Activated gamma-delta T cell (primary cell): Measurements from ENCODE around the gene PCNX2.

Experiments used
- DNase-seq: peaks from one replicate; lab custom pipeline; 2025; lab: John Stamatoyannopoulos, UW

PCNX2 gene

DNA sequence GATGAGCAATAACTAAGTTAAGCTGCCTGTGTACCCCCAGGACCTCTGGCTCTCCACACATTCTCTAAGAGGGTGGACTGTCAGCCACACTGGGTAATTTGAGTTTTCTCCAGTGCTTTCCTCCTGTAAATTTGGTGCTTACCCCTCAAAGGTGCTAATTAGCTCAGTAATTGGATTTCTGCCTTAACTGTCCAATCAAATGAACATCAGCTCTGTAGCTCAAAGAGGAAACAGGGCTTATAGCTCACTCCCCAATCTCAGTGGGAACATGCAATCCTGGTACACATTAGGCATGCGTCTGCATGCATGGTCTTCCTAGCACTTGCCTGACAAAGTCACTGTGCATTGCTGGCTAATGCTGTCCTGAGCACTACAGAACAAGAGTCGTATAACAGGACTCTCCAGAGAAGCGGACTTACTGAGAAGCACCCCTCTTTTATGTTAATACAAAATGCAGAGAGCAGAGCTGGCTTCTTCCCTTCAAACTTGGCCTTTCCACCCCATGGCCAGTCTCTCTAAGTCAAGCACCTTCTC is 235.0 kb downstream of the PCNX2 start:
- DNase-seq, result no peak

DNA sequence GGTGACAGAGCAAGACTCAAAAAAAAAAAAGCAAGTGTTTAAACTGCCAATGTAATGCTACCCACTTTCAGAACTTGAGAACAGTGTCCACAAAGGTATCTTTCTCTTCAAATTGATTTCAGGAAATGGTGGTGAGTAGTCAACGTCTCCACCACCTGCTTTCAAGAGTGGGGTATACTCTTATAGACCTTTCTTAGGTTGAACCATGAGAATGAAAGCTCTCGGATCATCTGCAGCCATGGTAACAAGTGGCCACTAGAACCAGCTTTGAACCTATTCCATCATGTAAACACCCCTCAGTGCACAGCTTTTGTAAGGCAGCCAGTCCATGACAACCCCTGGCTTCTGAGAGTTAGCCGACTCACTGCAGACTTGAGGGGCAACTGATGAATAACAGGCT is 237.7 kb downstream of the PCNX2 start:
- no peak for DNase-seq

DNA sequence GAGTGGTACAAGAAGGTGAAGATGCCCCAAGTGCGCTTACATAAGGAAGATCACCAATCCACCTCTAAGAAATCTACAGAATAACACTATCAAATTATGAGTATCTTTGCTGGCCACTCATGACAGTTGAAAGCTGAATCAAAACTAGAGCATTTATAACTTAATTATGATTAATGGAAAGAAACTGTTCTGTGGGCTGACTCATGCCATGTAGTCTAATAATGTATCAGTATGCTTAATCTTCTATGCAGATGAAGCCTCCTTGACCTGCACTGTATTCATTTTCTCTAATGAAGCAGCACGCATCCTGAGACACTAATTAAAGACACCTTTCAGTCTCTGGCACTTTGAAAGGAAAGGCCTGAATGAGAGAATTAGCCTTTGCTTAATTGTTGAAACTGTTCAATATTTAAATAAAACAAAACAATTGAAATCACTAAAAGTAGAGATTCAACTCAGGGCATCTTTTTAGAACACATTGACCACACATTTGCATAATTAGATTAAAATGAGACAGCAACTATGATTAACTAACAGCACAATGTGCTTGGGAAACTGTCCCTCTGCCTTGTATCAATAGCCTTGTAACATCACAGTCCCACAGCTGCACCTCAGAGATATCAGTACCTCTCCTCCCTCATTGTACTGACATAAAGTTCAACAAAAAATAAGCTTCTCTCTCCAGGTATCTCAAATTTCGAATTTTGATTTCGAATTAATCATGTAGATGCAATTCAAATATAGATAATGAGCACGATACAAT is 239.5 kb downstream of the PCNX2 start:
- DNase-seq, result no peak

DNA sequence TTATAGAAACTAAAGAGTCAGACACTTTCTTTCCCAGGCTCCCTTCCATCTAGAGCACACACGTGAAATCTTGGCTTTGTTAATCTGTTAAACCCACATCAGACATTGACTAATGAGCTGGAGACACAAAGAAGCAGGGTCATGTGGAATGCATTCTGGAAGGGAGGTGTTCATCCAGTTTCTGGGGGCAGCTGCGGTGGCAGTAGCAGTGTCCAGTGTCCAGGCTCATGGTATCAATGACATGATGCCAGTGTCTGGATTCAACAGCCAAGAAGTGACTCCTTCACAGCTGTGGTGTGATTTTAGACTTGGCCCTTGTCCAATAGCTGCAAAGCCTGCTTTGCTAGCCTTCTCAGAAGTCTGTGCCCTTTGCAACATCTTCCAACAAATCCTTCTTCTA is 249.9 kb downstream of the PCNX2 start:
- no peak for DNase-seq

DNA sequence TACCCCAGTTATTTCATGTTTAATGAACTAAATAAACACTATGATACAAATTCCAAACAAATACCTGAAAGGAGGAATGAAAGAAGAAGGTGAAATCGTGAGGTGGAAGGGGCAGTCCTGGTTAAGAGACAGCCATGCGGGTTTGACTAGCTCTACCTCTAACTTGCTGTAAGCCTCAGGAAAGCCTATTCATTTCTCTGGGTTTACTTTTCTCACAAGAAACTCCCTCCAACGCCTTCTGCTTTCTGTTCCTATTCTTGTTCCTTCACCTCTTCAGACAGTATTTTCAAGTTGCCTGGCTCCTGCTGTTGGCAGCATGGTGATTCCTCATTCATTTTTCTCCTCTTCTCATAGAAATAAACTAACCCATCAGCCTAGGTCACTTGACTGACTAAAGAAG is 252.7 kb downstream of the PCNX2 start:
- no peak for DNase-seq

DNA sequence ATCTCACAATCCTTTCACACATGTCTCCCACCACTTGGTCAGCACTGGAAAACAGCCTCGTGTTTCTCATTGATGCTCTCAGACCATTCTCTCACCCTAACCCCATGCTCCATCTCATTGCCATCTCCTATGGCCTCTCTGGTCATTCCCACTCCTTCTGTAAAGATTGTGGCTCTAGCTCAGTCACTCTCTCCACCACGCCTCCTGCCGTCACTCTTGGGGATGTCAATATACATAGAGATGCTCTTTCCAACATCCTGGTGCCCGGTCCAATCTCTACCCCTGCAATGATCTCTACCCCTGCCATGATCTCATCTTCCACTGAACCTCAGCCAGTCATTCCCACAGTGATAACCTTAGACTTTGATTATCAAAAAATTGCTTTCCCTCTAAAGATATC is 255.0 kb downstream of the PCNX2 start:
- DNase-seq, result no peak

DNA sequence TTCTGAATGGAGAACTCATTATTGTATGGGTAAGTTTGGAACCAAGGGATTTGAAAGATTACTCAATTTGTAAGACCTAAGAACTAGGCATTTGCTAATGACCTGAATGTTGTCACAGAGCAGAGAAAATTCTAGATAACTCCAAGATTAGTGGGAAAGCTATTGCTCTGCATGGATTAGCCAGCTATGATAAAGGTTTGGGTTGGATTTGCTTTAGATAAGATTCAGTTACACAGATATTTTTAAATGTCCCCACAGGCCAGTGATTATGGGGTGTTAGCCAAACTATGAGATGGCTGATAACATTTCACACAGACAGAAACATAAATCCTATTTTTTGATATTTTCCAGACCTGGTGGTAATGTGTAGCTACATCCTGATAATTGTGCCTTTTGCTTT is 256.9 kb downstream of the PCNX2 start:
- no peak for DNase-seq

DNA sequence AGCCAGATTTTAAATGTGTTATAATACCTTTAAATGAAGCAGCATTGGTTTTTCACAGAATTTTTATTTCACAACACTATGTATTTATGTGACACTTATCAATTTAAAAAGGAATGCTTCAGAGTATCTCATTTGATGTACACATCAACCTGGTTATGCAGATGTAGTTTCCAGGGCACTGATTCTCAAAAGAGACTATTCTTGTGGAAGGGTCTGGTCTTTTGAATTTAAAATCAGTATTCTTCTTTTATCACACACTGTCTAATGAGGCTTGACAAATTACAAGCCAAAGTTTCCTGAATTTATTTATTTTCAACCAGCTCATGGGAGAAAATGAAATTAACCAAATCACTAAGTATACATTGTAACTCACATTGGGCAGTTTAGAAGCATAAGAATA is 257.7 kb downstream of the PCNX2 start:
- DNase-seq, result no peak

DNA sequence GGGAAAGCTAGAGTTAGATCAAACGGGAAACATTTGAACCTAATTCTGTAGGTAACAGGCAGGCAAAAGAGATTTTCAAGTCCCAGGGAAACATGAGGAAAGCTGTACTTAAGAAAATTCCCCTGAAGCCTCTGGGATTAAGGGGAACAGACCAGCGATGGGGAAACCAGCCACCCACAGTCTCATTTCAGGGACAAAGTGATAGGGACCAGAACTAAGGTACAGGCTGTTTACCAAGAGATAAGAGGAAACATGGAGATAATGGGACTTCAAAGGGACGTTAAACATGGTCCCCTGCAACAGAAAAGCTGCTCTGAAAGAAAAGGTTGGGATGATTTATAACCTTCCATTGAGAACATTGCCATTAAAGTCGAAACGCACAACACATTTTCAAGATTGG is 260.7 kb downstream of the PCNX2 start:
- DNase-seq, result no peak

DNA sequence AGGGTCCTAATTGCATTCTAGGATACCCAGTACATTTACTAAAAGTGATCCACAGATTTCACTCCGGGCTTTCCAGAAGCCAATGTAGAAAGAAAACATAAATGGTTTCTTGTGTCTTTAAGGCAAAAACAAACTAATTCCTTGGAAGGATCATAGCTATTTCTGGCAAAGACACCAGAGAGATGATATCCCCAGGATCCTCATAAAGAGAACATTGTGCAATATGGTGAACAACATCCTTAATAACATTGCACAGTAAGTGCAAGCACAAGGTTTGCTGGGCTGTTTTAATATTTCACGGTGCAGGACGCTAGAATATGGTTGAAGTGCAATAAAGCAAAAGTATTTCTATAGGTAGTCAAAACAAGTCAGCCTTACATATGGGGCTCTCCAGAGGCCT is 262.2 kb downstream of the PCNX2 start:
- no peak for DNase-seq

DNA sequence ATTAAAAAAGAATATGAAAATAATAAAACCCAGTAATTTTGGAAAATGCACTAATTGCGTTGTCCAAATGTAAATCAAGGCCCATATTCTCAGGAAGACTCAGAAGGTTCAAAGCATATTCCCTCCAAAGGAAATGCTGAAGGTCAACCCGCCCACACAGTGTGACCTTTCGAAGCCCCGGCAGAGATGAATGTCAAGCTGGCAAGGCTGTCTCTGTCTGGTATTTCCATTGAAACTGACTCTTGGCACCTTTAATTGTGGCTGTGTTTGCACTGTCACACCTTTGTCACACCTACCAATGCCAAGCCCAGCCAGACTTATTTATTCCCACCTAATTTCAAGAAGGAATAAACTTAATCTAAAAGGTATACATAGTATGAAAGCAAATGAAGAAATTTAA is 262.6 kb downstream of the PCNX2 start:
- DNase-seq, result no peak

DNA sequence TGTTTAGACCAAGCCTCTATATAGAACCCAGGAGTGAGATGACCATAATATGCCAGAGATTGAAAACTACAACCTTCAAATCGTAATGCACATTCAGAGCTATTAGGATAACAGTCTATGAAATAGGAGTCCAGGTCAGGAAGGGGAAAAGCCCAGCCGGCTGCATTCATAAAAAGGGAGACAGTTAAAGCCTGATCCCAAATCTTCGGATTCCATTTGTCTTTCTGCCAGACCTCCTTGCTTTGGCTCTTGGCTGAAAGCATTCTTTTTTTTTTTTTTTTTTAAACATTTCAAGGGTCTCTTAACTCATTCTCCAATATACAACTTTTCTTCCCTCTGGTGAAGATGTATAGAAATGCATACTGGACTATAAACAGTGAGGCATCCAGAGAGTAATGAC is 264.0 kb downstream of the PCNX2 start:
- DNase-seq, result no peak

DNA sequence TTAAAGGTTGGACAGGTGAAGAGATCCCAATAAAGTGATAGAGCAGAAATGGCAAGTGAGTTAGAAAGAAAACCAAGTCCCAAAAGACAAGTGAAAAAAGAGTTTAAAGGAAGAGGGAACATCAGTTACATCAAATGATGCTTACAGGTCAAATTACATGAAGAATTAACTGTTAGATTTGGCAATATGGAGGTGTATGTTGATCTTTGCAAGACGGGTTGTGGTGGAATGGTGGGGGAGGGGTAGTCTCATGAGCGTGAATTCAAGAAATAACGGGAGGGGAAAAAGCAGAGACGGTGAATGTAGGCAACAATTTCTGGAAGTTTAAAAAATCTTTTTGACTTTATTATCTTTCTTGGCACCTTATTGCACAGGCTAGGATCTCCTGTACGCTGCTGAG is 268.5 kb downstream of the PCNX2 start:
- no peak for DNase-seq

DNA sequence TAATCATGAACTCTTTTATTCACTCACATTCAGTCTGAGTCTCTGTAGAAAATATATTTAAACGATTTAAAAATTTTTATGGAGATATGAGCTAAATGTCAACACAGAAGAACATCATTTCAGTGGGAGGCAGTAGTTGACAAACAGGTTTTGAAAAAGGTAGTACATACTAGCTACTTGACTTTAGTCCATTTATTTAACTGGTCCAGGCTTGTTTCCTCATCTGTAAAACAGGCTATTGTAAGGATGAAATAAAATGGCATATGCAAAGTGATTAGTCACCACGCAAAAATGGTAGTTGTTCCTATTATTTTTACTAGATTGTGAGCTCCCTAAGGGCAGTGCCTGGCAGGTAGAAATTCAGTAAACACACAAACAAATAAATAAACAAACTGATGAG is 270.0 kb downstream of the PCNX2 start:
- no peak for DNase-seq

DNA sequence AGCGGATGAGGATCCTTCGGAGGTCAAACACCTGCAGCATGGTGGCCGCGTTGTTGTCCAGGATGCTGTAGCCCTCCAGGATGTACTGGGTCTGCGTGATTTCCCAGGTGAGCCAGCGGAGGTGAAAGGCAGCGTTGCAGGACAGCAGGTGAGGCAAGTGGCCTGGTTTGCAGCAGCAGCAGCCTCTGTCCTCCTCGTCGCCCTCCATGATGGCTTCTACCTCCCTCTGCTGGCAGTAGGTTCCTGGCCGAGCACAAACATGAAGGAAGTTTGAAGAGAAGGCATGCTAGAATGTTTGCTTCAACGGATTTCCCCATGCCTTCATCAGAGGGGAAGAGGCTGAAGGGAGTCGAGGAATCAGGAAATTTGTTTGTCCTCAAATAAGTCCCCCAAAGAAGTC is 270.4 kb downstream of the PCNX2 start:
- DNase-seq, result no peak

DNA sequence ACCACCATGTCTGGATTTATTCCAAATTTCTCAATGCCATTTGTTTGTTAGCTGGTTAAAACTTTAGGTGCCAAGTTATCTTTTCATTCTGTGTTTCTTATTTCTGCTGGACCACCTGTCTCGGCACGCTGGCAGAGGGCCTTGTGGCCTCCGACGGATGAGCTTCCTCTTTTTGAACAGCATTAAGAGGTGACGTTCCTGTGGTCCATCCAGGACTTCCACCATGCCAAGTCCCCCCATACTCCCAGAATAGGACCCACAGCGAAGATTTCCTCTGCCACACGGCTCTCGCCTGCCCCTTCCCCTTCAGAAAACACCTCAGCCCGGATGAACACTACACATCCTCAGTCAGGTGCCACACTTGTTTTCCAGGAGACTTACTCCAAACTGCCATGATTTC is 271.3 kb downstream of the PCNX2 start:
- no peak for DNase-seq

DNA sequence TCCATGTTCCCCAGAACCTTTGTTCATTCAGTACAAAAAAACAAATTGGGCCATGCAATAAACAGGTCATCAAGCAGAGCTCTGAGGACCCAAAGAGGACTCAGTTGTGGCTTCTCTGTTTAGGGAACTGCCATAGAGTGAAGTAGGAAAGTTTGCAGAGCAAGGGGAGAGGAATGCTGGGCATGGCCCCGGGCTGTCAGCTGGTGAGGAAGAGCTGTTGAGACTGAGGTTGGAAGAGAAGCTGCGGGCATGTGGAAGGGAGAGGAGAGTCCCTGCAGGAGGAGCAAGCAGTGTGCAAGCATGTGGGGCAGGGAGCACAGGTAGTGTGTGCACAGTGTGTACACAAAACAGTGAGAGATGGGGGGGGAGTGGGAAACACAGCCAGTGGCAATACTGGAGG is 273.3 kb downstream of the PCNX2 start:
- DNase-seq, result no peak

DNA sequence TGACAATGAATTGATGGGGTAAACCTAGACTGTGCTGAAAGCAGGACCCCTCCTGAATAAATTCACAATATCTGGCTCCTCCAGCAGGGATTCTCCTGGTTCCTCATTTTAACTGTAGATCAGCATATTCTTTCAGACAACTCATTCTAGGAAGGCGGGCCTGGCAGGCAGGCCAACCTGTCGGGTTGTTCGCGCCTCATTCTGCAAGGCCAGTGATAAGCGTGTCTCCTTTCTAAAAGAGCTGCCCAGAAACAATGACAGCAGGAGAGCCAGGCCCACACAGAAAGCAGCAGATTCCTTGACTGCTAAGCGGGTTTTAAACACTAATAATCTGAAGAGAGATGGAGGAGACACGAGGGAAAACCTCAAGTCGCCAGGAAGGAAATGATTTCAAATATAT is 275.1 kb downstream of the PCNX2 start:
- no peak for DNase-seq

DNA sequence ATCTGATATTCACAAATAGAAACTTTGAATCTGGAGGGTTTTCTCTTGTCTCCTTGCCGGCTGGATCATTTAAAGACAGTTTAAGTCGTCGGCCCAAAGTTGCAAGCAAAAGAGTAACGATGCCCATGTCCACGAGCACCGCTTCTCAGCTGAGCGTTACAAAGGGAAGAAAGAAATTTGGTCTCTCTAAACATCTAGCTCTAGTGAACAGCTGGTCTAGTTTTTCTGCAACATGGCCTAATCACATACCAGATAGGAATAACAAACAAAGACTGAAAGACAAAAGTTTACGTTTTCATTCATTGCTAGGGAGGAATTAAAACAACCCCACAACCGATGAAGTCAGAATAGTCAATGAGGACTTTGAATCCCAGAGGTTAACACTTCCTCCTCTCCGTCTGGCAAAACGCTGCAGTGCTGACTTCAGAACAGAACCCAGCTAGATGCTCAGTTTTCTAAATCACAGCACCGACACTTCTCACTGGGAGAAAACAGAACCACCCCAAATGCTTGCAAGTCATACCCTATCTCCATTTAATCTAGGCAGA is 275.7 kb downstream of the PCNX2 start:
- no peak for DNase-seq

DNA sequence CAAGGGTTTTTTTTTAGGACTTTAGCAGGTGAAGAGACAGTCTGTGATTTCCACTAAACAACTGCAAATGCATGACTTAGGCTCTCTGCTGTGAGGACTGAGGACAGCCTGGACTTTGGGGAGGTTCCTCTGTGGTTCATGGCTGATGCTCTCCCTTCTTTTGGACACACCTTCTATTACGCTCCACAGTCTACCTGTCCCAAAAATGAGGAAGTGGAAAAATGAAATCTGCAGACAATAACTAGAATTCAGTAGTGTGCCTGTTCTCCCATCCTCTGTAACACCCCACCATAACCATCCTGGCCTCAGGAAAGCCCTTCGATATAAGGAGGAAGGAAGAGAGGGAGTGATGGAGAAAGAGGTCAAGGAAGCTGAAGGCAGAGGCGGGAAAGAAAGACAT is 276.4 kb downstream of the PCNX2 start:
- no peak for DNase-seq

DNA sequence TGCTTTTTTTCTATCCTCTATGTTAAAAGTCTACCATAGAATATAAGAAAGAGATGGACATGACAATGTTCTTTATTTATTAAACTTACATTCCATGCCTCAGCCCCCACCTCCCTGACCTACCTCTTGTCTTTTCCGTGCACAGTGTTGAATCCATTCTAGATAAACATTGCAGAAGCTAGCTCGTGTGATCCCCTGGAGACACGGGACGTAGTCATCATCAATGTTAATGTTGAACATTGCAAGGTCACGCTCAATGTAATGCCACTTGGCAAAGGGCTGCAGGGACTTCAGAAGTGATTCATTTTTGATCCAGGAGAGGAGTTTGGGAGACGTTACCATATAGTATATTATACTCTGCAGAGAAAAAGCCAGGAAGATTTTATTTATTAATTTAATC is 278.7 kb downstream of the PCNX2 start:
- DNase-seq, result no peak

DNA sequence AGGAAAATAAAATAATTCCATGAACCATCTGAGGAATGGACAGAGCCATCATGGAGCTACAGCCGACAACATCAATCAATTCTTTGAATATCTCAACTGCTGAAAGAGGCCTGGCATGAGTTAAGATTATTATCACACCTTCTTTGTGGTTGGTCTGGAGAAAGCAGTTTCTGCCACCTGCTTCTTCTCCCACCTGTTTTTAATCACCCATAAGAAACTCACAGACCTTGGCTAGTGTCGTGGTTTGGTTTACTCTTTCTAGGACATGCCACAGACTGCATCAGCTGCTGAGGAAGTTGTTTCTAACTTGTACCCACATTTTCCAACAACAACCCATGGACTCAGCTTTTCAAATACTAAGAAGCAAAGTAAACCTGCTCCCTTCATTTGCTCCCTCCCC is 279.6 kb downstream of the PCNX2 start:
- no peak for DNase-seq

DNA sequence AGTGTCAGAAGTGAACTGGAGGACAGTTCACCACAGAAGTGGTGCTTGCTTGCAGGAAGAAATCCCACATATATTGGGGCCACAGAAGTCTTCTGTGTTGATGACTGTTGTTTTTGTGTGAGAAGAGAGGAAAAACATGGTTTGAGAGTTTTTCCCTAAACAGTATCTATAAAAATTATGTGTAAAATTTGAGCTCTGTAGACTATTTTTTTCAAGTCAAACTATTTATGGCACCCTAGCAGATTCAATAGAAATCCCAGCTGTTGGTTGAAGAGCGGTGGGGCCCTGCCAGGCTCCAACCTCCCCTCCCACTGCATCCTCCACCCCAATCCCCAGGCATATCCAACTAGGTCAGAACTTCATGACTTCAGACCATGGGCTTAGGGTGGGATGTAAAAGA is 283.5 kb downstream of the PCNX2 start:
- no peak for DNase-seq

DNA sequence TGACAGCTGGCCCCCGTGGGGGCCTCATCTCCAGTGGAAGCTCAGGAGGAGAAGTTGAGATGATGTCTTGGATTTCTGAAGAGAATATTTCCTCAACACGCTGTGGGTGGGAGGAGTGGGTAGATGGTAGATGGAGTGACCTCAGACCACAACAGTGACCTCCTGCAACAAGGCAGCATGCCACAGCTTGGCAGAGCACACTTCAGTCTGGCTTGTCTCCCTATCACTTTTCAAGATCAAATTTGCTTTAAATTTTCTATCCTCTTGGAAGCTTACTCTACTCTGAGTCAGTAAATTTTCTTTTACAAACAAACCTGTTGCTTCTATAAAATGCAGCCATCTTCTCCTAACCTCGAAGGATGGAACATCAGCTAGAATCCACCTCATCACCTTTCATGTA is 285.4 kb downstream of the PCNX2 start:
- no peak for DNase-seq
